Limb (tissue), 2 donors: Measurements from ENCODE around the gene EDAR.

Experiments
- DNase-seq, 2 donors: peaks; one replicate each; pipeline ENCODE4 v3.0.0-alpha.2; 2016; ENCODE audit errors: extremely low spot score in 2 of 2

The EDAR gene

GRCh38 chr2:108910541-108911396 lies 78.3 kb downstream of the EDAR start:
- no peak for DNase-seq

GRCh38 chr2:108910011-108910431 lies 79.0 kb downstream of the EDAR start:
- no peak for DNase-seq

DNA sequence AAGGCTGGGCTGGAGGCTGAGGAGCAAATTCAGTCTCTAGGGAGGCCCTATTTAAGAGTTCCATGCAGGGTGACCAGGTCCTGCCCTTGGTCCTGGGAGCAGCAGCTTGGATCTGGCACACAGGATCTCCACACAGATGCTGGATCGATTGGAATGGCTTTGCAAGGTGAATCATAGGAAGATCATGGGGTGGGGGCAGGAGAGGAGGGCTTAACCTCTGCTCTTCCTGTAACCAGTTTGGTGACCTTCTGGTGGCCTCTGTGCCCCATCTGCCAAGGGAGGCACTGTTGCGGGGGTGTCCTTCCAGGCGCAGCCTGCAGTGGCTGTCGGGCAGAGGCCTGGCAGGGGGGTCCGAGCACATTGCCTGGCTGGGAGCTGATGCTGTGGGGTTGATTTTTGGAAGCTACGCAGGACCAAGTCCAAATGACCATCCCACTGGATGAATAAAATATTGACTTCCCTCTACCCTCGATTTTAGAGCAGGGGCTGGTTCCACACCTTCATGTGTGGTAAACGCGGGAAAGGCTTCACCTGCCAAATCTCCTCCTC lies 79.7 kb downstream of the EDAR start:
- no peak for DNase-seq

GRCh38 chr2:108908713-108909070 lies 80.3 kb downstream of the EDAR start:
- DNase-seq = no peak

GRCh38 chr2:108907822-108908712 lies 81.0 kb downstream of the EDAR start:
- DNase-seq = no peak

DNA sequence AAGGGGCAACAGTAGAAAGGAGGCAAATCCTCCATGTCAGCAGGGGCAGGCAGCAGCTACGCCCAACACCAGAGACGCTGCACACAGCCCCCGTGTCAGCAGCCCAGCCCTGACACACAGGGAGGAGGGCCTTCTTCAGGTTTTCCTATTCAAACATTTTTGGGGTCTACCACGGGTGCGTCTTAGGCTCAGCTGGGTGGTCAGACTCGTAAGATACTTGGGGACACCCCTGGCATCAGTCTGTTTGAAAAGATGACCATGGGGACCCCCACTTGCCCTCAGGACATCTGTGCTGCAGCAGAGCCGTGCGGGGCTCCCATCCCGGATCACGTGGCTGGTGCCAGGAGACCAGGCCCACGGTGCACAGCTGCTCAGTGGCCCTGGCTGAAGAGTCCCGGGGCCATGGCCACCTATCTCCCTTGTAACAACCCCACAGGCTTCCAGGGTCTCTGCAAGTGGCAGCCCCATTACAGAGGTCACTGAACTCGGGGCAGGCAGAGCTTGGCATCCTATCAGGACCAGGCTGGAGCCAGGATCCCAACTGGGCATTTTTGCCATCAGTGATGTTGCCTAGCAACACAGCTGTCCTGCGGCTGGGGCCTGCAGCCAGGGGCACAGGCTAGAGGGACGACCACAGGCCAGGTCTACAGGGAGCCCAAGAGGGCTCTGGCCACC lies 82.5 kb downstream of the EDAR start:
- DNase-seq = no peak

- DNase-seq = no peak
Observed at GRCh38 chr2:108905906-108906305, 83.1 kb downstream of the EDAR start.

- DNase-seq = no peak
Observed at GRCh38 chr2:108905176-108905575, 83.8 kb downstream of the EDAR start.

DNA sequence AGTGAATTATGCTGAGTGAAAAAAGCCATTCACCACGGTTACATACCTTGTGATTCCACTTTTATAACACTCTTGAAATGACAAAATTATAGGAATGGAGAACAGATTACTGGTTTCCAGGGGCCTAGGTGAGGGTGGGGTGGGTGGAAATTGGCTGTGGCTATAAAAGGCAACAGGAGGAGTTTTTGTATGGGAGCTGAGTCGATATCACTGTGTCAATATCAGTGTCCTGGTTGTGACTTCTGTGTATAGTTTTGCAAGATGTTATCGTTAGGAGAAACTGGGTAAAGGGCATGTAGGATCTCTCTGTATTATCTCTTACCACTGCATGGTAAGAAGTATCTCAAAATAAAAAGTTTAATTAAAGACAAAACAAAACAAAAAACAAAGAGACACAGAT lies 84.3 kb downstream of the EDAR start:
- no peak for DNase-seq

- no peak for DNase-seq
Observed at GRCh38 chr2:108898315-108899082, 90.5 kb downstream of the EDAR start.

- no peak for DNase-seq
Observed at GRCh38 chr2:108896741-108897140, 92.3 kb downstream of the EDAR start.

DNA sequence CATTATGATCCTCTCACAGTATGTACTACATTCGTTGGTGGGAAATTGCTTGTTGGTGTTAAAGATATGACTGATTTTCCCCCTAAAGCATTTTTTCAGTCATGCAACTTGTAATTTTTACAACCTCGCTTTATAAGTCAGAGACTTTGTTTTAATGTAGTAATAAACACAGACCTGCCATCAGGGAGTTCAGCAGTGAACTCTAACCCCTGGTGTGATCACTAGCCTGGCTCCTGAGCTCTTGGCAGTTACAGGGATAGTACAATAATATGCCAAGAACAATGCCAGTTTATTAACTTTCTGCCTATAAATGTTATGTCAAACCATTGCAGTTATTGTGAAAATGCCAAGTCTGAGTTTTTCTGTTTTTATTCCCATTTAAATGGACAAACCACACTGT lies 93.8 kb downstream of the EDAR start:
- no peak for DNase-seq

DNA sequence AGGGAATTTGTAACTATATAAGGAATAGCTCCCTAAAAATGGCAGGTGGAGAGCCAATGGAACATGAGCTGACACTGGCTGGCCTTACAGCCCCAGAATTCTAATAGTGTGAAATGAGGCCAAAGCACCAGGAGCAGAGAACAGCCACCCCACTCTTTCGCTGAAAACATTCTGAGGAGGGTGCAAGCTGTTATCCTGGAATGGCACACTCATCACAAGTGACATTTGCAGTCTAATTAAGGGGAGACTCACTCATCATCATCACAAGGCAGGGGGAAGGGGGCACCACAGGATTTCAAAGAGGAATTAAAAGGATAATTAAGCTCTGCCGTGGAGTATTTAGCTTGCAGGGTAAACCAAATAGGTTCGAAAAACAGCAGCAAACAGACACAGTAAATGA lies 94.3 kb downstream of the EDAR start:
- DNase-seq = no peak

GRCh38 chr2:108893277-108893676 lies 95.7 kb downstream of the EDAR start:
- DNase-seq = no peak

DNA sequence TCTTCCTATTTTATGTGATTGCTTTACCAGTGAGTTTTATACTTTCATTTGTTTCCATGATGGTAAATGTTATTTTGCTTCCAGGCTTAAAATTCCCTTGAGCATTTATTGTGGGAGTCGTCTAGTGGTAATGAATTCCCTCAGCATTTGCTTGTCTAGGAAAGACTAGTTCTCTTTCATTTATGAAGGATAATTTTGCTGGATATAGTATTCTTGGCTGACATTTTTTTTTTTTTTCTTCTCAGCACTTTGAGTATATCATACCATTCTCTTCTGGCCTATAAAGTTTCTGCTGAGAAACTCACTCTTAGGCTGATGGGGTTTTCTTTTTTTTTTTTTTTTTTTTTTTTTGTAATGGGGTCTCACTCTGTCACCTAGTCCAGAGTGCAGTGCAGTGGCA lies 99.1 kb downstream of the EDAR start:
- no peak for DNase-seq

DNA sequence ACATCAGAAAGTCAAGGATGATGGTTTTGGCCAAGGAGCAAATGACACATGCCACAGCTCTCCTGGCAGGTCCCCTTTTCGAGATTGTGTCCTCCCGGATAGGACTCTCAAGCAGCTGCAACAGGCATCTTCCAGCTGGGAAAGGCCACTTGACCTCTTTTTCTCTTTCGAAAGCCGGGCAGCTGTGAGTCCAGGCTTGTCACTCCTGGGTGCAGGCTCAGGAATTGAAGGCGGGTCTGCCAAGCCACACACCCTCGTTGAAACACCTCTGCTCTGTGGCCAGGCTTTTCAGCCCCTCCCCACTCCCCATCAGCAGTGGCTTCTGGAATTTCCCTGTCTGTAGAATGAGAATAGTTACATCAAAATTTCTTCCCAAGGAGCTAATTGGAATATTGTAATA lies 104.4 kb downstream of the EDAR start:
- no peak for DNase-seq

DNA sequence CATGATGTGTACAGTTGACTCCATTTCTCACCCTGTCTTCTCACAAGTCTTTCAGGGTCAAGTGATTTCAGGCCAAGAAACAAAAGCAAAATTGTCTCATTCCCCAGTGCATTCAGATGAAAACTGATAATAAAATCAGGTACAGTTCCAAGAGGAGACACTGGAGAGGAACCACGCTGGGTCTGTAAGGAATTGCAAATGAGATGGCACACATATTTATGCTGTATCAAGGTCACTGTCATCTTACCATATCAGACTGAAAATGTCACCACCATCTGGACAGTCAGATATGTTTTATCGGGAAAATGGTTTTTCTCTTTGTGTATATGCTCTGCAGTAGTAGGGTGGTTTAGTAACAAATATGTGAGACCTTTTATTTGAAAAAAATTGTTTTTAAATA lies 110.7 kb downstream of the EDAR start:
- no peak for DNase-seq

- DNase-seq = no peak
Observed at GRCh38 chr2:108877506-108877905, 111.5 kb downstream of the EDAR start.

GRCh38 chr2:108870069-108870644 lies 118.9 kb downstream of the EDAR start:
- DNase-seq = no peak

DNA sequence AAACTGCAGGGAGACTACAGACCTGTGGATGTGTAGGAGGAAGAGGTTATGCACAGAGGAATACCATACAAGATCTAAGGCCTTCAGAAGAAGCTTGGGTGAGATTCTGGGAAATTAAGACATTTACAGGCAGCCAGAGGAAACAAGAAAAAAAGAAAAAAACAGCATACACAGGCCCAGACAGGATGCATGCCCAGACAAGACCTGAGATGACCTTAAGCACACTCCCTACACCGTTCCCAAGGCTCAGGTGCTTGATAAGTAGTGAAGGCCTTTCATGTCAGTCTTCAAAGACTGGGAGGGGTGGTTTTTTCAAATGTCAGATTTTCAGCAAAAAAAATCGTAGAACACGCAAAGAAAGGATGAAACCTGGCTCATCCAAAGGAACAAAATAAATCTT lies 119.5 kb downstream of the EDAR start:
- DNase-seq = no peak

- DNase-seq = no peak
Observed at GRCh38 chr2:108868911-108869310, 120.1 kb downstream of the EDAR start.
